ENCODE measurements around the gene SNX2. TPM values are rescaled to one million over a fixed set of nuclear protein-coding genes. Genes with fewer than 3 reads are reported as not detected.
A peak's percentile ranks its signal among the peaks of the same experiment; 100 is the strongest.

SNX2 gene
- total and polyA plus RNA-seq, 9 of the 15 experiments (the other 6 are each of a cell fraction or from before 2014, with no cell fraction given), result 35.2 to 86.0 (median 58.1) TPM

DNA sequence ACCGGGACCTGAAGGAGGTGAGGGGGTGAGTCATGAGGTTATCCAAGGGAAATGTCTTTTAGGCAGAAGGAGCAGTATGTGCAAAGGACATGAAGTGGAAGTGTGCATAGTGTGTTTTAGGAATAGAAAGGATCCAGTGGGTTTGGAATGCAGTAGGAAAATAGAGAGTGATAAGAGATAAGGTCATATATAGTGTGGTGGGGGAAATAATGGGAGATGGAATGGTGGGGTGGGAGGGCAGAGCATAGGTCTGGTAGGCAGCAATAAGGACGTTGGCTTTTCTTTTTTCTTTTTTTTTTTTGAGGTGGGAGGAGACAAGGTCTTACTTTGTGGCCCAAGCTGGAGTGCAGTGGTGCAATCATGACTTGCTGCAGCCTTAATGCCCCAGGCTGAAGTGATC lies 88.4 kb downstream of the SNX2 start (continued):
- TF ChIP-seq, protein P1, sequence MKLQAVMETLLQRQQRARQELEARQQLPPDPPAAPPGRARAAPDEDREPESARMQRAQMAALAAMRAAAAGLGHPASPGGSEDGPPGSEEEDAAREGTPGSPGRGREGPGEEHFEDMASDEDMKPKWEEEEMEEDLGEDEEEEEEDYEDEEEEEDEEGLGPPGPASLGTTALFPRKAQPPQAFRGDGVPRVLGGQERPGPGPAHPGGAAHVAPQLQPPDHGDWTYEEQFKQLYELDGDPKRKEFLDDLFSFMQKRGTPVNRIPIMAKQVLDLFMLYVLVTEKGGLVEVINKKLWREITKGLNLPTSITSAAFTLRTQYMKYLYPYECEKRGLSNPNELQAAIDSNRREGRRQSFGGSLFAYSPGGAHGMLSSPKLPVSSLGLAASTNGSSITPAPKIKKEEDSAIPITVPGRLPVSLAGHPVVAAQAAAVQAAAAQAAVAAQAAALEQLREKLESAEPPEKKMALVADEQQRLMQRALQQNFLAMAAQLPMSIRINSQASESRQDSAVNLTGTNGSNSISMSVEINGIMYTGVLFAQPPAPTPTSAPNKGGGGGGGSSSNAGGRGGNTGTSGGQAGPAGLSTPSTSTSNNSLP (IDR thresholded peaks at IDR 0.05; ENCODE audit: borderline replicate concordance, low read depth, low read length), result peak; percentile 61; the same call in 1 of the 2 replicates
- no peak for TF ChIP-seq YBX1 (IDR thresholded peaks at IDR 0.05)
- no peak for TF ChIP-seq SUPT5H (IDR thresholded peaks at IDR 0.05)
- peak; percentile 79; the same call in 1 of the 2 replicates for TF ChIP-seq NCOA1 (IDR thresholded peaks at IDR 0.05; ENCODE audit: low read depth)
- TF ChIP-seq SMAD4 (CRISPR knock-in tag; conservative IDR thresholded peaks at IDR 0.05), result no peak
- TF ChIP-seq, protein P2, sequence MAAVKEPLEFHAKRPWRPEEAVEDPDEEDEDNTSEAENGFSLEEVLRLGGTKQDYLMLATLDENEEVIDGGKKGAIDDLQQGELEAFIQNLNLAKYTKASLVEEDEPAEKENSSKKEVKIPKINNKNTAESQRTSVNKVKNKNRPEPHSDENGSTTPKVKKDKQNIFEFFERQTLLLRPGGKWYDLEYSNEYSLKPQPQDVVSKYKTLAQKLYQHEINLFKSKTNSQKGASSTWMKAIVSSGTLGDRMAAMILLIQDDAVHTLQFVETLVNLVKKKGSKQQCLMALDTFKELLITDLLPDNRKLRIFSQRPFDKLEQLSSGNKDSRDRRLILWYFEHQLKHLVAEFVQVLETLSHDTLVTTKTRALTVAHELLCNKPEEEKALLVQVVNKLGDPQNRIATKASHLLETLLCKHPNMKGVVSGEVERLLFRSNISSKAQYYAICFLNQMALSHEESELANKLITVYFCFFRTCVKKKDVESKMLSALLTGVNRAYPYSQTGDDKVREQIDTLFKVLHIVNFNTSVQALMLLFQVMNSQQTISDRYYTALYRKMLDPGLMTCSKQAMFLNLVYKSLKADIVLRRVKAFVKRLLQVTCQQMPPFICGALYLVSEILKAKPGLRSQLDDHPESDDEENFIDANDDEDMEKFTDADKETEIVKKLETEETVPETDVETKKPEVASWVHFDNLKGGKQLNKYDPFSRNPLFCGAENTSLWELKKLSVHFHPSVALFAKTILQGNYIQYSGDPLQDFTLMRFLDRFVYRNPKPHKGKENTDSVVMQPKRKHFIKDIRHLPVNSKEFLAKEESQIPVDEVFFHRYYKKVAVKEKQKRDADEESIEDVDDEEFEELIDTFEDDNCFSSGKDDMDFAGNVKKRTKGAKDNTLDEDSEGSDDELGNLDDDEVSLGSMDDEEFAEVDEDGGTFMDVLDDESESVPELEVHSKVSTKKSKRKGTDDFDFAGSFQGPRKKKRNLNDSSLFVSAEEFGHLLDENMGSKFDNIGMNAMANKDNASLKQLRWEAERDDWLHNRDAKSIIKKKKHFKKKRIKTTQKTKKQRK (IDR thresholded peaks at IDR 0.05; ENCODE audit: borderline replicate concordance, low read depth, low read length), result no peak
- TF ChIP-seq, protein P3, sequence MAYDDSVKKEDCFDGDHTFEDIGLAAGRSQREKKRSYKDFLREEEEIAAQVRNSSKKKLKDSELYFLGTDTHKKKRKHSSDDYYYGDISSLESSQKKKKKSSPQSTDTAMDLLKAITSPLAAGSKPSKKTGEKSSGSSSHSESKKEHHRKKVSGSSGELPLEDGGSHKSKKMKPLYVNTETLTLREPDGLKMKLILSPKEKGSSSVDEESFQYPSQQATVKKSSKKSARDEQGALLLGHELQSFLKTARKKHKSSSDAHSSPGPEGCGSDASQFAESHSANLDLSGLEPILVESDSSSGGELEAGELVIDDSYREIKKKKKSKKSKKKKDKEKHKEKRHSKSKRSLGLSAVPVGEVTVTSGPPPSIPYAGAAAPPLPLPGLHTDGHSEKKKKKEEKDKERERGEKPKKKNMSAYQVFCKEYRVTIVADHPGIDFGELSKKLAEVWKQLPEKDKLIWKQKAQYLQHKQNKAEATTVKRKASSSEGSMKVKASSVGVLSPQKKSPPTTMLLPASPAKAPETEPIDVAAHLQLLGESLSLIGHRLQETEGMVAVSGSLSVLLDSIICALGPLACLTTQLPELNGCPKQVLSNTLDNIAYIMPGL (CRISPR knock-in tag; IDR thresholded peaks at IDR 0.05), result no peak
- TF ChIP-seq, protein P4, sequence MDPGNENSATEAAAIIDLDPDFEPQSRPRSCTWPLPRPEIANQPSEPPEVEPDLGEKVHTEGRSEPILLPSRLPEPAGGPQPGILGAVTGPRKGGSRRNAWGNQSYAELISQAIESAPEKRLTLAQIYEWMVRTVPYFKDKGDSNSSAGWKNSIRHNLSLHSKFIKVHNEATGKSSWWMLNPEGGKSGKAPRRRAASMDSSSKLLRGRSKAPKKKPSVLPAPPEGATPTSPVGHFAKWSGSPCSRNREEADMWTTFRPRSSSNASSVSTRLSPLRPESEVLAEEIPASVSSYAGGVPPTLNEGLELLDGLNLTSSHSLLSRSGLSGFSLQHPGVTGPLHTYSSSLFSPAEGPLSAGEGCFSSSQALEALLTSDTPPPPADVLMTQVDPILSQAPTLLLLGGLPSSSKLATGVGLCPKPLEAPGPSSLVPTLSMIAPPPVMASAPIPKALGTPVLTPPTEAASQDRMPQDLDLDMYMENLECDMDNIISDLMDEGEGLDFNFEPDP (CRISPR knock-in tag; IDR thresholded peaks at IDR 0.05), result no peak
- peak; percentile 46 for TF ChIP-seq CXXC5 (CRISPR knock-in tag; IDR thresholded peaks at IDR 0.05)
- TF ChIP-seq, protein P5, sequence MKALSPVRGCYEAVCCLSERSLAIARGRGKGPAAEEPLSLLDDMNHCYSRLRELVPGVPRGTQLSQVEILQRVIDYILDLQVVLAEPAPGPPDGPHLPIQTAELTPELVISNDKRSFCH (CRISPR knock-in tag; IDR thresholded peaks at IDR 0.05), result no peak
- TF ChIP-seq, protein P5 (tag; IDR thresholded peaks at IDR 0.05), result 0 out of 2 replicates have a peak, but pooled peaks have one; percentile 18
- TF ChIP-seq, protein P6, sequence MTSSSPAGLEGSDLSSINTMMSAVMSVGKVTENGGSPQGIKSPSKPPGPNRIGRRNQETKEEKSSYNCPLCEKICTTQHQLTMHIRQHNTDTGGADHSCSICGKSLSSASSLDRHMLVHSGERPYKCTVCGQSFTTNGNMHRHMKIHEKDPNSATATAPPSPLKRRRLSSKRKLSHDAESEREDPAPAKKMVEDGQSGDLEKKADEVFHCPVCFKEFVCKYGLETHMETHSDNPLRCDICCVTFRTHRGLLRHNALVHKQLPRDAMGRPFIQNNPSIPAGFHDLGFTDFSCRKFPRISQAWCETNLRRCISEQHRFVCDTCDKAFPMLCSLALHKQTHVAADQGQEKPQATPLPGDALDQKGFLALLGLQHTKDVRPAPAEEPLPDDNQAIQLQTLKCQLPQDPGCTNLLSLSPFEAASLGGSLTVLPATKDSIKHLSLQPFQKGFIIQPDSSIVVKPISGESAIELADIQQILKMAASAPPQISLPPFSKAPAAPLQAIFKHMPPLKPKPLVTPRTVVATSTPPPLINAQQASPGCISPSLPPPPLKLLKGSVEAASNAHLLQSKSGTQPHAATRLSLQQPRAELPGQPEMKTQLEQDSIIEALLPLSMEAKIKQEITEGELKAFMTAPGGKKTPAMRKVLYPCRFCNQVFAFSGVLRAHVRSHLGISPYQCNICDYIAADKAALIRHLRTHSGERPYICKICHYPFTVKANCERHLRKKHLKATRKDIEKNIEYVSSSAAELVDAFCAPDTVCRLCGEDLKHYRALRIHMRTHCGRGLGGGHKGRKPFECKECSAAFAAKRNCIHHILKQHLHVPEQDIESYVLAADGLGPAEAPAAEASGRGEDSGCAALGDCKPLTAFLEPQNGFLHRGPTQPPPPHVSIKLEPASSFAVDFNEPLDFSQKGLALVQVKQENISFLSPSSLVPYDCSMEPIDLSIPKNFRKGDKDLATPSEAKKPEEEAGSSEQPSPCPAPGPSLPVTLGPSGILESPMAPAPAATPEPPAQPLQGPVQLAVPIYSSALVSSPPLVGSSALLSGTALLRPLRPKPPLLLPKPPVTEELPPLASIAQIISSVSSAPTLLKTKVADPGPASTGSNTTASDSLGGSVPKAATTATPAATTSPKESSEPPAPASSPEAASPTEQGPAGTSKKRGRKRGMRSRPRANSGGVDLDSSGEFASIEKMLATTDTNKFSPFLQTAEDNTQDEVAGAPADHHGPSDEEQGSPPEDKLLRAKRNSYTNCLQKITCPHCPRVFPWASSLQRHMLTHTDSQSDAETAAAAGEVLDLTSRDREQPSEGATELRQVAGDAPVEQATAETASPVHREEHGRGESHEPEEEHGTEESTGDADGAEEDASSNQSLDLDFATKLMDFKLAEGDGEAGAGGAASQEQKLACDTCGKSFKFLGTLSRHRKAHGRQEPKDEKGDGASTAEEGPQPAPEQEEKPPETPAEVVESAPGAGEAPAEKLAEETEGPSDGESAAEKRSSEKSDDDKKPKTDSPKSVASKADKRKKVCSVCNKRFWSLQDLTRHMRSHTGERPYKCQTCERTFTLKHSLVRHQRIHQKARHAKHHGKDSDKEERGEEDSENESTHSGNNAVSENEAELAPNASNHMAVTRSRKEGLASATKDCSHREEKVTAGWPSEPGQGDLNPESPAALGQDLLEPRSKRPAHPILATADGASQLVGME (CRISPR knock-in tag; IDR thresholded peaks at IDR 0.05), result no peak
- TF ChIP-seq ZC3H4 (CRISPR knock-in tag; IDR thresholded peaks at IDR 0.05; ENCODE audit: borderline replicate concordance), result no peak

All from K562 (cell line).